ENCODE results near the gene NR6A1.

NR6A1 gene

GRCh38 chr9:124684169-124684568 lies 86.9 kb downstream of the NR6A1 start:
- no peak for DNase-seq

DNA sequence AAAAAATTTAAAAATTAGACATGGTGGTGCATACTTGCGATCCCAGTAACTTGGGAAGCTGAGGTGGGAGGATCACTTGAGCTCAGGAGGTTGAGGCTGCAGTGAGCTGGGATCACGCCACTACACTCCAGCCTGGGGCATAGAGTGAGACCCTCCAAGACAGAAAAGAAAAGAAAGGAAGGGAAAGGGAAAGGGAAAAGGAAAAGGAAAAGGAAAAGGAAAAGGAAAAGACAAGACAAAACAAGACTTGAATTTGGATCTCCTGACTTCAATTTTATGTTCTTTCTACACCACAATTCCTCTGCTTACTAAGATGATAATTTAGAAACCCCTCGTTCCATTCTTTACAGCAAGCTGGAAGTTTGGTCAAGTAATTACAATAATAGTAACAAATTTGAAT lies 88.1 kb downstream of the NR6A1 start:
- no peak for DNase-seq

DNA sequence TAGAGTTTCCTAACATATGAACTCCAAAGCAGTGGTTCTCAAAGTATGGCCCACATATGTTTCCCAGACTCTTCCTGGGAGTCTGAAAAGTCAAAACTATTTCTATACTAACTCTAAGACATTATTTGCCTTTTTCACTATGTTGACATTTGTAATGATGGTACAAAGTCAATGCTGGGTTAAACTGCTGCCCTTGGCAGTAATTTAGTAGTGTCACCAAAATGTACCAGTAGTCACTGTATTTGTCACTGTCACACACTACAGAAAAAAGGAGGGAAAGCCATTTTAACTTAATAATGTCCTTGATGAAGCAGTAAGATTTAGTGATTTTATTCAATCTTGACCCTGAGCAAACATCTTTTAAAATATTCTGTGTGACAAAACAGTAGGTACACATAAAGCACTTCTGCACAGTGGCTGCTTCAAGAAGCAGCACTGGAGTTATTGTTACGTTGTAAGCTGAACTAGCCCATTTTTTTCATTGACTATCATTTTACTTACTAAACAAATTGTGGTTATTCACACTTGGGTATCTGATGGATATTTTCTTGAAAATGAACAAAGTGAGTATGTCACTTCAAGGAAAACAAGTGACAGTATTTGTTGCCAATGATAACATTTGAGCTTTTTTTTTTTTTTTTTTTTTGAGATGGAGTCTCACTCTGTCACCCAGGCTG lies 90.3 kb downstream of the NR6A1 start:
- DNase-seq = no peak

DNA sequence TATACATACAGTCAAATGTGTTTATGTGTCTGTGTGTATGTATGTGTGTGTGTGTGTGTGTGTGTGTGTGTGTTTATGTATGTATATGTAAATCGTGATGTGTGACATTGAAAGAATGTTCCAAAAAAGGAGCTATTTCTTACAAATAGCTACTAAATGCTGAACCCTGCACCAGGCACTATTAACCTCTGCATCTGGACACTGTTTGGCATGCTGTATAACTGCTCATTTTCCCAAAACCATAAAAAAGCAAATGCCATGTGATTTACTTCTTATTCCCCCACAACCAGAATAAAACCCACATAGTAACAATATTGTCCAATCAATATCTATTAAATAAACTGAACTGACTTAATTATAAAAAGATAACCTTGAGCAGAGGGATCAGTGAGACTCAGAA lies 91.1 kb downstream of the NR6A1 start:
- DNase-seq = no peak

DNA sequence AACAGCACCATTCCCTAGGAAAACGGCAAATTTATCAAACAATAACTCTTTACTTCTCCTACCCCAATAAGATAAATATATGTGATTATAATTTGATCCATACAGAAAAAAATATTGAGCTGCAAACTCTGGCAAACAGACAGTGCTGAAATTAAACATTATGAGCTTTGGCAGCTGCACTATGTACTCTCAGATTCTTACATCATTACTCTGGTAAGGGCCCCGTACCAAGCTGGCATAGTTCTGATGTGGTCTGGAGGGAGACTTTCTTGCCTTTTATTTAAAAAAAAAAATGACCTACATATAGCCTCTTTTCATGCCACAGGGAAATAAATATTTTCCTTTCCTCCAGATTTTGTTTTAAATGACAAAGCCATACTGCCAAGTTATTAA lies 95.0 kb downstream of the NR6A1 start:
- no peak for DNase-seq

DNA sequence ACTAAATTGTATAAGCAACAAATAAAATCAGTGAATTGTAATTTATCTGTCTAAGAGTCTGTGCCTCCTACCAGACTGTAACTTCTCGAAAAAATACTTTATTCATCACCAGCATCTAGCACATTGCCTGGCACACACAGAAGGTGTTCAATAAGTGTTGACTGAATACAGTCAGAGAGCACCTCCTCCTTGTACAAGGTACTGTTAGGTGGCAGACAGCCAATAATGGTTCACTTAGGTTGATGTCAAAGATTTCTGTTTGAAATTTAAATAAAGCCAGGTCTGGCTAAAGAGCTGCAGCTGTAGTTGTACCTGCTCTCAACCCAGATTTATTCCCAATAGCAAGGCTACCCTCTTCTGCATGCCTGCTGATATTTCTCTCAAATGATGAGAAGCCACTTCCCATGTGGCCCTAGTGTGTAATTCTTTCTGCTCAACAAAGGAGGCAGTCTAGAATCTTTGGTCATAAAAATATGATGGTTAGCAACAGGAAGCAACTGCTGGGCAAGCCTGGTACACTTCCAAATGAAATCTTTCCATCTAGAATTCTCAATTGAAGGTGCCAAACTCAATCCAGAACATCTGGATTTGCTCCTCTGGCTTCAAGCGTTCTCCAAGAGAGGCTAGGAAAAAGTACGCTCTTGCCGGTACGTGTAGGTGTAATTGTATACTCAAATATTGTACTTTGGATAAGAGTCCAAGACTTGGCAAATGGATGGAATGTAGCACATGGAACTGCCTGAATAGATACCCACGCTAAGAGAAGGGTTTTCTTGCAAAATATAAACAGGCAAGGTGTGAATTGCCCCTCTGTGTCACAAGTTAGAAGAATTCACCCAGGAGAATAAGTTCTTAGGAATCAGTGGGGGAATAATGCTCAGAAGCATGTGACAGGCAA lies 95.6 kb downstream of the NR6A1 start:
- no peak for DNase-seq

DNA sequence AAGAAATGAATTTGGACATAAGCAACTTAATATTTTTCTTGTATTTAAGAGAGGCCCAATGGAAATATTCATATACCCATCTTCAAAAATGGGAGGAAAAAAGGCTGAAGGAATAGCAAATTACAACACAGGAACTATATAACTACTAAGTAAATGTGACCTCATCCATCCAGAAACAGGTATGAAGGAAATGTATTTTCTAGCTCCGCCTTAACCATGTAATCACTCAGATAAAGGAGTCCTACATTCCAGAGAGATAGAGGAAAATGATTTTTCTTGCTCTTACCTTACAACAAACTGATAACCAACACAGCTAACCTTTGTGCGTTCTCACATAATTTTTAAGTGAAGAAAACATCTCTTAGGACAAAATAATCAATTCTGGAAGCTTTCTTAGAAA lies 96.5 kb downstream of the NR6A1 start:
- no peak for DNase-seq

DNA sequence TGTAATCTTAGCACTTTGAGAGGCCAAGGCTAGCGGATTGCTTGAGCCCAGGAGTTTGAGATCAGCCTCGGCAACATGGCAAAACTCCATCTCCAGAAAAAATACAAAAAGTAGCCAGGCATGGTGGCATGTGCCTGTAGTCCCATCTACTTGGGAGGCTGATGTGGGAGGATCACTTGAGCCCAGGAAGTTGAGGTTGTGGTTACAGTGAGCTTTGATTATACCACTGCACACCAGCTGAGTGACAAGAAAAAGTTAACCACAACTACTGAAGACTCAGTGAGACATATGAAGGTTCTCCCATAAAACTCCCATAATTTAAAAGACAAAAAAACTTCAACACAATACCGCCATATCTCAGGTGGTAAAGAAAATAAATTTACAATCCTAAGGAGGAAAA lies 98.0 kb downstream of the NR6A1 start:
- DNase-seq = no peak

- no peak for DNase-seq
These were observed 99.2 kb downstream of the NR6A1 start for GRCh38 chr9:124671861-124672260.

DNA sequence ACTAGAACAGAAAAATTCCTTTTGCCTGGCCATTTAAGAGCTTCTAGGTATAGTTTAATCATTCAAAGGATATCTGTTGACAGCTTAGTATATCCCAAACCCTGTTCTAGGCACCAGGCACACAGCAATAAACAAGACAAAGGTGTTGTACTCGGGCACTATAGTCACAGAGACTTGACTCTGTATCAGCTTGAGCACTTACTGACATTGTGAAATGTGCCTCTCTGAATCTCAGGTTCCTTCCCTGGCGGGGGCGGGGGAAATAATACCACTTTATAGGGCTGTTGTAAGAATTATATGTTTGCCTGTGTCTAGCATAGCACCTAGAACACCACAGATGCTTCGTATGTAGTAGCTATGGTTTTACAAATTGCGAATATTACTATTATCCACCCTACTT lies 104.5 kb downstream of the NR6A1 start:
- no peak for DNase-seq

DNA sequence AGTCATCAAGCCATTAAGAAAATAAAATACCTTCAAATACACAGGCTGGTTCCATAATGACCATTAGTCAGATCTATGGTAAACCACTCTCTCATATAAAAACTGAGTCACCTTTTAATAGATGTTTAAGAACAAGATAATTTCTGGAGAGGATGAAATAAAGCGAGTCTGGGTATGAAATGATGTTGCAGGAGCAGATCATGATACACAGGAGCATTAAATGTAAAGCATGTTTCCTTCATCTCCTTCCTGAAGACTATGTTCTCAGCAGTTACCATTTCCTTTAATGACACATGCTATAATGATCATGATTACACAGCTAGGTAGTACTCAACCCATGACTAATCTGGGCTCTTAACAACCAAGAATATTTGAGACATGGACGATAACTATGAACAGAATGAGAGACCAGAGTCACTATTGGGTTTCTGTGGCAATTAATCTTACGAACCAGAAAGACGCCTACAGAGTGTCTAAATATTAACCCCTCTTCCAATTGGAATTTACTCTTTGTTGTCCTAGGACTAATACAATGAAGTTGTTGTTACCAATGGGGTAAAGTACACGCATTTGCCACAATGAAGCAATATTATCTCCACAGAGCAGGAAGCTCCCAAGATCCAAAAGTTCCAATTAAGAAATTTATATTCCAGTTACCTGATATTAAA lies 105.6 kb downstream of the NR6A1 start:
- no peak for DNase-seq

GRCh38 chr9:124664143-124664542 lies 107.0 kb downstream of the NR6A1 start:
- no peak for DNase-seq

DNA sequence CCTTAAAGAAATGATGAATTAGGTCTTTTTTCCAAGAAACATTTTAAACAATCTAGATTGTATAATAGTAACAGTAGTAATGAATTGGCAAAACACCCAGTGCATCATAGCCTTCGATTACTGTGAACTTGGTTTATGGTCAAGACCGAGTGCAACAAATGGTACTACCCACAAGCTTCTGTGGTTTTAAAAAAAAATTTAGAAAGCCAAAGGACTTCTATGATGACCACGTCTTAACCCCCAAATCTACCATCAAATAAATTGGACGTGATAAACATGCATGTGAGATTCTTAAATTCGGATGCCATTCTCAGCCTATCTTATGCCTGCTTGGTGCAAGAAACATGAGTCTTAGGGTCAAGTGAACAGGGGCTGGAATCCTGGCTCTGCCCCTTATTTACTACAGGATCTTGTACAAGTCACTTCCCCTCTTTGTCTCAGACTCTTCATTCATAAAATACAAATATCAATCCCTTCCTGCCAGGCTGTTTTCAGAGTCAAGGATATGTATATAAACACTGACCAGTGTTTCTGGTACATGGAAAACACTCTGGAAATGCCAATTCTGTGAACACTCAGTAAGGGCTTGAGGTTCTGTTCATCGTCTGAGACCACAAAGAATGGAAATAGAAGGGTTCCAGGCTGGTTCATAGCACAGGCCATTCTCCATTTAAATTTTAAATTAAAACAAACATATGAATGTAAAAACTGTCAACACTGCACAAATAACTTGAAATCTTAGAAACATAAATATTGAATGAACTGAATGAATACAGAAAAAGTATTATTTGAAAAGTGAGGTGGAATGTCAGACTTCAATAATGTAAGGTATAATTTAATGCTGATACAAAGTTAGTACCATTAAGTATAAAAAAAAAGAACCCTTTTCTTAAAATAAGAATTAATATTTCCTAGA lies 107.8 kb downstream of the NR6A1 start:
- DNase-seq = no peak

GRCh38 chr9:124662561-124662960 lies 108.5 kb downstream of the NR6A1 start:
- DNase-seq = no peak

- DNase-seq = no peak
These were observed 109.8 kb downstream of the NR6A1 start for GRCh38 chr9:124661271-124661670.

DNA sequence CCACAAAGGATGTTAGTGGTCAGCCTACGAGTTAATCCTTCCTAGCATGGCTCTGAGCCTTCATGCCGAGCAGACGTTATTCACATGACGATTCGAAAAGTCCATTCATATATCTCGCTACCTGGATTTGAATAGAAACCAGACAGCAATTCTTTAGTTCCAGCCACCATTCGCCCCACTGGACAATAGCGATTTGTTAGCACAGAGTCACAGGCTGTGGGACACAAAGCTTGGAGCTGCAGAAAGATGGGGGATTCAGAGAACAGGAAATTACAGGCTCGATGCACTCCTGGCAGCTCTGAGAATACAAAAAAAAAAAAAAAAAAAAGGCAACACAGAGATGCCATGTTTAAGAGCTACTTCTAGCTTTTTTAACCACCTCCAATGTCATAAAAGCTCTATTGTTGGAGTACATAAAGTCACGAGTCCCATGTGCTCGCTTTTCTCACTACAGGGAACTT lies 110.7 kb downstream of the NR6A1 start:
- peak; percentile 14 for DNase-seq

- peak; percentile 69 for DNase-seq
These were observed 111.9 kb downstream of the NR6A1 start for GRCh38 chr9:124659099-124659659.

DNA sequence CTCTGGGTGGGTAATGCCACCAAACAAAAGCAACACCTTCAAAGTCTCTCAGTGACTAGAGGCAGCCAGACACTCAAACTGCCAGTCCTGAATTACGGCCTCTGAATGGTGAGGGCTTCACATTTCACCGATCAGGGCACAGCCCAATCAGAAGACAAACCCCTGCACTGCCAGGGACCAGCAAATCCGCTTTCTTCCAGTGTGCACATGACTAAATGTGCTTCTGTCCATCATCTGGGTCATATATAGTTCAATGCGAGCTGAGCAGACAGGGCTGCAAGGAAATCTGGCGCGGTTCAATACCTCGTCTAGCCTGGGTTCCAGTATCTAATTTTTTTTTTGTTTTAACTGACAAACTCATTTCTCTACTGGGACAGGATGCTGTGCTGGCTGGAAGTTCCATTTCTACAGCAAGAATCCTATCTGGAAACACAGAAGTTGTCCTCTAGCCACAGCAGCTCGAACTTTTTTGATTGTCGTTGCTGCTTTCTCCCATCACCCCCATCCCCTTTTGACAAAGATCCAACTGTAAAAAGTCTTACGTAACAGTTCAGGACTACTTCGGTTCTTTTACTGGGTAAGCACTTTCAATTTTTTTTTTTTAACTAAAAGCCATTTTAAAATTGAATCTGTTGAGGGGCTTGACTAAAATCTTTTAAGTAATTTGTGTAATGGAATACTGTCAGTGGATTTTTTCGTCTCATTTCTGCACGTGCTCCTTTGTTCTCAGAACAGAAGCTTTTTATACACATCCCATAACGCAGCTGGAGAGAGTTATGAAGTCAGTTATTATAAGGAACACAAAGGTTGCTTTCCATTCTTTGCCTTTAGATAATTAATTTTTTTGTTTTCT lies 112.7 kb downstream of the NR6A1 start:
- DNase-seq = peak; percentile 50

DNA sequence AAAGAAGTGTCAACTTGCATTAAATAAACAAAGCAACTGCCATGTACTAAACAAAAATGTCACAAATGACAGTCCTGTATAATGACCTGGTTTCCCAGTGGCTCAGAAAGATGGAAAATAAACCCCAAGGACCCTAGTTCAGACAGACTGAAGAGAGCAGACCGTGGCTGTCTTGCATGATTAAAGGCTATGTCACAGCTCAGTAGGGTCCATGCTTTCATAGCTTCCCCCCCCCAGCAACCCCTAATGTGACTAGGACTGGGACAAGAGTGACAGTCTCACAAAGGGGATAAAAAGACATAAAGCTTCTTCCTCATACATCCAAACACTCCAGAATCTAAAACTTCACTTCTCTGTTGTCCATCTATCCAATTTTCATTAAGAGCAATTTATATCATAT lies 113.6 kb downstream of the NR6A1 start:
- DNase-seq = no peak

GRCh38 chr9:124654431-124654830 lies 116.7 kb downstream of the NR6A1 start:
- peak; percentile 32 for DNase-seq
